ENCODE results near the gene PMPCA. TPM values are rescaled to one million over a fixed set of nuclear protein-coding genes. Genes with fewer than 3 reads are reported as not detected.

PMPCA gene
- total RNA-seq, 1 donor from 2014 or later, result 71.8 TPM

GRCh38 chr9:136441681-136442245, 31.3 kb downstream of the PMPCA start:
- DNase-seq (ENCODE audit: missing footprints) (no peak), ATAC-seq (no peak)
- intact Hi-C loops (cut with DNase I), result no loop called here

- no peak for ATAC-seq
- DNase-seq (ENCODE audit: missing footprints), result no peak
- intact Hi-C loops (cut with DNase I), result no loop called here
These were observed 31.8 kb downstream of the PMPCA start for GRCh38 chr9:136442265-136442664.

GRCh38 chr9:136443087-136443486, 32.6 kb downstream of the PMPCA start:
- ATAC-seq (no peak), DNase-seq (ENCODE audit: missing footprints) (no peak)
- intact Hi-C loops (cut with DNase I), result no loop called here

GRCh38 chr9:136443687-136444086, 33.2 kb downstream of the PMPCA start:
- intact Hi-C loops (cut with DNase I), result no loop called here
- no peak for DNase-seq (ENCODE audit: missing footprints)
- no peak for ATAC-seq

GRCh38 chr9:136444102-136444501, 33.6 kb downstream of the PMPCA start:
- intact Hi-C loops (cut with DNase I), result no loop called here
- no peak for DNase-seq (ENCODE audit: missing footprints)
- no peak for ATAC-seq

- ATAC-seq, result no peak
- intact Hi-C loops (cut with DNase I), result no loop called here
These were observed 35.3 kb downstream of the PMPCA start for GRCh38 chr9:136445799-136446198.

GRCh38 chr9:136447173-136447778, 36.8 kb downstream of the PMPCA start:
- intact Hi-C loops (cut with DNase I), result no loop called here
- ATAC-seq (no peak), DNase-seq (ENCODE audit: missing footprints) (no peak)

More at GRCh38 chr9:136445799-136446198, 35.3 kb downstream of the PMPCA start:
- no peak for DNase-seq (ENCODE audit: missing footprints)

GRCh38 chr9:136448655-136449054, 38.2 kb downstream of the PMPCA start:
- ATAC-seq, result no peak
- no peak for DNase-seq (ENCODE audit: missing footprints)
- intact Hi-C loops (cut with DNase I), result no loop called here

- DNase-seq (ENCODE audit: missing footprints) (no peak), ATAC-seq (no peak)
- intact Hi-C loops (cut with DNase I), result no loop called here
These were observed 40.9 kb downstream of the PMPCA start for GRCh38 chr9:136451221-136451877.

GRCh38 chr9:136453326-136453725, 42.9 kb downstream of the PMPCA start:
- intact Hi-C loops (cut with DNase I), result no loop called here
- DNase-seq (ENCODE audit: missing footprints) (no peak), ATAC-seq (no peak)

- DNase-seq (ENCODE audit: missing footprints) (no peak), ATAC-seq (no peak)
- intact Hi-C loops (cut with DNase I), result no loop called here
These were observed 43.8 kb downstream of the PMPCA start for GRCh38 chr9:136454026-136454796.

GRCh38 chr9:136455043-136456002, 44.9 kb downstream of the PMPCA start:
- ATAC-seq (no peak), DNase-seq (ENCODE audit: missing footprints) (no peak)
- intact Hi-C loops (cut with DNase I), result no loop called here

GRCh38 chr9:136456258-136456657, 45.8 kb downstream of the PMPCA start:
- ATAC-seq, result no peak
- DNase-seq (ENCODE audit: missing footprints), result no peak
- intact Hi-C loops (cut with DNase I), result no loop called here

GRCh38 chr9:136457326-136457725, 46.9 kb downstream of the PMPCA start:
- DNase-seq (ENCODE audit: missing footprints) (no peak), ATAC-seq (no peak)
- intact Hi-C loops (cut with DNase I), result no loop called here

- intact Hi-C loops (cut with DNase I), result no loop called here
- DNase-seq (ENCODE audit: missing footprints), result no peak
- no peak for ATAC-seq
These were observed 49.0 kb downstream of the PMPCA start for GRCh38 chr9:136459425-136459824.

GRCh38 chr9:136460772-136461325, 50.4 kb downstream of the PMPCA start:
- ATAC-seq (no peak), DNase-seq (ENCODE audit: missing footprints) (no peak)
- intact Hi-C loops (cut with DNase I), result no loop called here

GRCh38 chr9:136462664-136463063, 52.2 kb downstream of the PMPCA start:
- intact Hi-C loops (cut with DNase I), result no loop called here
- ATAC-seq, result no peak
- no peak for DNase-seq (ENCODE audit: missing footprints)

GRCh38 chr9:136463578-136463977, 53.1 kb downstream of the PMPCA start:
- intact Hi-C loops (cut with DNase I), result no loop called here
- ATAC-seq (no peak), DNase-seq (ENCODE audit: missing footprints) (no peak)
